HG03280 (cell line): ENCODE measurements around the gene REM2.
A peak's percentile ranks its signal among the peaks of the same experiment; 100 is the strongest.
"Not testable (repeated sequence)": the region's sequence is repeated elsewhere in the genome, so short reads cannot be mapped to it uniquely, and the experiment has no call there.

Experiments used
- ATAC-seq: cut with Tn5 transposase; IDR thresholded peaks from one replicate; pipeline ENCODE4 v1.9.1; 2021; ENCODE audit warnings: mild to moderate bottlenecking, moderate library complexity; ENCODE audit not compliant: unreplicated experiment

Gene REM2

DNA sequence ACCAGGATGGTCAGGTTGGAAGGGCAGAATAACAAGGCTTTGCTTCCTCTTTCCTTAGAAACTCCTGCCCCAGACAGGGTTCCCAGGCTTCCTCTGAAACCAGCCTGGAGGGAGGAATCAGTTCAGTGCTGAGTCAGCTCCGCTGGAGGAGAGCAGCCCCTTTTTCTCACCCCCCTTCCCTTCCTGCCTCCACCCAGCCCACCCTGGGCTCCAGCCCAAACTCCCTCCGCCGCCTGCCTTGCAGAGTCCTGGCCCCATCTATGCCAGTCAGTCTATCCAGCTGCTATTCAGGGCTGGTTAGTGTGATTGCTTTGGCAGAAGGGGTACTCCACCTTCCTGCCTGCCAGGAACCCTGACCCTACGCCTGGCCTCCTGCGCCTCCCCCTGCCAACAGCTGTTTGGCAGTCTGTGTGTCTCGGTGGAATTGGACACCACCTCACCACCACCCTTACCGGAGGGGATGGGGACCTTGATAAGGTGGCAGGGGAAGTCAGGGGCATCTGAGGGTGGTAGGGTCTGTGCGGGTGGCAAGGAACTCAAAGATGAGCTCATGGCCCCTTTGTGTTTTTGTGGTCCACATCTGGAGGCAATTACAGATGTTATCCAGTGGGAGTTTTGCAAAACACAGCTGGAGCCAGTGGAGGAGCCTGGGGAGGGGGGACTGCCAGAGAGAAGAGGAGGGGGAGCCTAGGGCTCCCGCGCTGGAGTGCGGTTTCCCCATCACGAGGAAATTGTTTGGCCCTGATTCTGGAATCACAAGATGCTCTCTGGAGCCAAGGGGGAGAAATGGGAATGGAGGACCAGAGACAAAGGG, 34.5 kb upstream of the REM2 start:
- ATAC-seq, result no peak

GRCh38 chr14:22849212-22849819, 33.7 kb upstream of the REM2 start:
- ATAC-seq, result no peak

DNA sequence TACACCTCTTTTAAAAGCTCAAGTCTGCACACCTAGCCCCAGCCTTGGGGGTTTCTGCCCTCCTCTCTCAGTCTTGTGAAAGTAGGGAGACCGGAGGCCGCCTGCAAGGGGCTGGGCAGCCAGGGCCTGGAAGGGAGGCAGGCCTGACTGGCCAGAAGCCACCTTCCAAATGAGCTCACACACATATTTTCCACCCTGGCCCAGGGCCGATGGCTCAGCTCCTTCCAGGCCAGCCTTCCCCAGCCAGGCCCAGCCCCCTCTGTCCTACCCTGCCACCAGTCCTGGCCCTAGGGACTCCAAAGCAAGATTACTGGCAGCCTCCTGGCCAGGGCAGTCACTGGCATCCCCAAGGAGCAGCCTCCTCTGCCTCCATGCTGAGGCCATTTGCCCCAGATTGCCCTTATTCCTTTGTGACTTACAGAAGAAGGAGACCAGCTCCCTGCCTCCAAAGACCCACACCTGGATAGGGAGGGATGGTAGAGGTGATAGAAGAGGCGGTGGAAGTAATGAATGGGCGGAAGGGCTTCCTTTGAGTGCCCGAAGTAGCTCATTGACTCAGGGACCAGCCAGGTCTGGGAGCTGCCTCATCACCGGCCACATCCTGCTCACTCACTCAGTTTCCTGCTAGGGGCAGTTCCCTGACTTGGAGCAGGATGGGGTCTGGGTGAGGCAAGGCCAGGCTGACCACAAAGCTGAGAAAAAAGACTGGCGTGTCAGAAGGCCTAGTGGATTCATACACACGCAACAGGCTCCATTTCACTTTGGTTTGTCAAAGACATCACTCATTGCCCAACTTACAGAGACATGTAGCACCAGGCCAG, 31.9 kb upstream of the REM2 start:
- no peak for ATAC-seq

GRCh38 chr14:22852178-22852577, 30.8 kb upstream of the REM2 start:
- ATAC-seq, result not testable (repeated sequence)

DNA sequence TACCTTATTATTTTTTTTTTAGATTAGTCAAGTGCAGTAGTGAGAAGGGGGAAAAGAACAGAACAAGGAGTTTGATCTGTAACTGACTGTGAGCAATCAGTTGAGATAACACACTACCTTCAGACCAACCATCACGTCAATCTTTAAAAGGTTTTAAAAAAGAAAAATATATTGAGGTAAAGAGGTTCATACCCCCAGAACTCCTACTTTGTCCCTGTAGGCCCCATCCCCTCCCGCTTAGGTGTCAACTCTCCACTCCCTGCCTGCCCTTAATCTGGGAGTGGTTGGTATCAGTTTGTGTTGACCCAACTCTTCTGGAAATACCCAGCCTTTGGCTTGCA, 30.5 kb upstream of the REM2 start:
- ATAC-seq, result no peak

- peak; percentile 83 for ATAC-seq
These were observed 29.9 kb upstream of the REM2 start for GRCh38 chr14:22852940-22853767.

DNA sequence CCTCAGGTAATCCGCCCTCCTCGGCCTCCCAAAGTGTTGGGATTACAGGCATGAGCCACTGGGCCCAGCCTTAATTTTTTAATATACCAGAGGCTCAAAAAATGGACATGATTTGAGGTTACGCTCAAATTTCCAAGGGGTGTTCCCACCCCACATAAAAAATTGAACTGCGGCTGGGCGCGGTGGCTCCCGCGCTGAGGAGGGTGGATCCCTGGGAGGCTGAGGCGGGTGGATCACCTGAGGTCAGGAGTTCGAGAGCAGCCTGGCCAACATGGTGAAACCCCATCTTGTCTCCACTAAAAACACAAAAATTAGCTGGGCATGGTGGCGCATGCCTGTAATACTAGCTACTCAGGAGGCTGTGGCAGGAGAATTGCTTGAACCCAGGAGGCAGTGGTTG, 28.7 kb upstream of the REM2 start:
- not testable (repeated sequence) for ATAC-seq

GRCh38 chr14:22854963-22855724, 27.9 kb upstream of the REM2 start:
- no peak for ATAC-seq

DNA sequence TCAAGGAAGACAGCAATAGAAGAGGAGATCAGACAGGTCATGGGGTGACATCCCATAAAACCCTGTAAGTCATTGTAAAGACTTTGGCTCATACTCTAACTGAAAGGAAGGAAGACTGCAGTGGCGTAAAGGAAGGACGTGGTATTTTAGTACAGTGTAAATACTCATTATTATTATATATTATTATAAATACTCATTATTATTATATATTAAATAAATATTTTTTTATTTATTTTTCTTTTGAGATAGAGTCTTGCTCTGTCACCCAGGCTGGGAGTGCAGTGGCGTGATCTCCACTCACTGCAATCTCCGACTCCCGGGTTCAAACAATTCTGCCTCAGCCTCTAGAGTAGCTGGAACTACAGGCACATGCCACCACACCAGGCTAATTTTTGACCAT, 26.6 kb upstream of the REM2 start:
- ATAC-seq, result no peak

GRCh38 chr14:22860377-22860776, 22.6 kb upstream of the REM2 start:
- ATAC-seq, result not testable (repeated sequence)

- no peak for ATAC-seq
These were observed 21.4 kb upstream of the REM2 start for GRCh38 chr14:22861651-22862050.

GRCh38 chr14:22864979-22865378, 18.0 kb upstream of the REM2 start:
- ATAC-seq, result no peak

GRCh38 chr14:22865424-22866405, 17.3 kb upstream of the REM2 start:
- ATAC-seq, result no peak

- no peak for ATAC-seq
These were observed 16.1 kb upstream of the REM2 start for GRCh38 chr14:22866874-22867273.

GRCh38 chr14:22870811-22871223, 12.2 kb upstream of the REM2 start:
- ATAC-seq, result peak; percentile 33

DNA sequence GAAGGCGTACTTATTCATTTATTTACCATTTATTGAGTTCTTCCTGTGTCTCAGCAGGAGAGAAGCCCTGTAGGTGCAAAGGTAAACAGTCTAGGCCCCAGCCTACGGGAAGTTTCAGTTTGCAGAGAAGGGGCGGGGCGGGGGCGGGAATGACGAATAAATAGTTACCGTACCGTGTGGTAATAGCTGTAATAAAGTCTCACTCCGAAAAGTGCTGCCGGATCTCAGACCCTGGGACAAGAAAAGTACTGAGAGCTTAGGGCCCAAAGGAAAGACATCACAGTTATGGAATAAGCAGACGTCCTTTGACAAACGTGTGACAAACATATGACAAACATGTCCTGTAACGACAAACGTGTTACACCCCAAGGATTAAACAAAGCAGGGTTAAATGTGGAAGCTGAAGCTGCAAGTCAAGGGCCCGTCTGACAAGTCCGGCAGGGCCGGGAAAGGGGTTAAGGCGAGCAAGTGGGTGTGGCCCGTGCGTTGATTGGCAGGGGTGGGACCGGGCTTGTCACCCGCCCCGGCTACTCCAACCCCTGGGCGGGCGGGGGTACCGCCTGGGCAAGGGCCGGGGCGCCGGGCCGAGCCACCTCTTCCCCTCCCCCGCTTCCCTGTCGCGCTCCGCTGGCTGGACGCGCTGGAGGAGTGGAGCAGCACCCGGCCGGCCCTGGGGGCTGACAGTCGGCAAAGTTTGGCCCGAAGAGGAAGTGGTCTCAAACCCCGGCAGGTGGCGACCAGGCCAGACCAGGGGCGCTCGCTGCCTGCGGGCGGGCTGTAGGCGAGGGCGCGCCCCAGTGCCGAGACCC, 11.6 kb upstream of the REM2 start, which contains the start of gene LRP10:
TSS of gene LRP10 (plus strand) at position 517 of the 809 bp plus-strand sequence. CDS start 564 bp downstream, outside the sequence.
- ATAC-seq, result peak; percentile 79

DNA sequence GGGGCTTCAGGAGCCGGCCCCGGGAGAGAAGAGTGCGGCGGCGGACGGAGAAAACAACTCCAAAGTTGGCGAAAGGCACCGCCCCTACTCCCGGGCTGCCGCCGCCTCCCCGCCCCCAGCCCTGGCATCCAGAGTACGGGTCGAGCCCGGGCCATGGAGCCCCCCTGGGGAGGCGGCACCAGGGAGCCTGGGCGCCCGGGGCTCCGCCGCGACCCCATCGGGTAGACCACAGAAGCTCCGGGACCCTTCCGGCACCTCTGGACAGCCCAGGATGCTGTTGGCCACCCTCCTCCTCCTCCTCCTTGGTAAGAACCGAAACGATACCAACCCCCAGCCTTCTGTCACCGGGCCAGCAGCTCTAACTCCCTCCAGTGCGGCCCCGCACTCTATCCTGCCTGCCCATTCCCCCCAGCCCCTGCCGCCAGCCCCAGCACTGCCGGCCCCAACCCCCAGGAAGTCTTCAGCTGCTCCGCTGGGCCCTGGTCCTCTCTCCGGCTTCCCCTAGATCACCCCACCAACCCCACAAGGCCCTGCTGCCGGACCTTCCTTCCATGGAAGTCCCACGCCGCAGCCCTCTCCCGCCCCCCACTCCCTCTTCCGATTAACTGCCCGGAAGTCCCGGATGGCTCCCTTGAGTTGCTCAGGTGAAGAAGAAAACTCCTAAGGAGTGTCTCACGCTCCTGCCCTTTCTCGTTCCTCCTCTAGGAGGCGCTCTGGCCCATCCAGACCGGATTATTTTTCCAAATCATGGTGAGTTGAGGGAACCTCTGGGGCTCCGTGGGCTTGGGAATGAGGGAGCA, 10.8 kb upstream of the REM2 start:
- peak; percentile 18 for ATAC-seq
